Measurements from ENCODE around the gene SMO.

DNA sequence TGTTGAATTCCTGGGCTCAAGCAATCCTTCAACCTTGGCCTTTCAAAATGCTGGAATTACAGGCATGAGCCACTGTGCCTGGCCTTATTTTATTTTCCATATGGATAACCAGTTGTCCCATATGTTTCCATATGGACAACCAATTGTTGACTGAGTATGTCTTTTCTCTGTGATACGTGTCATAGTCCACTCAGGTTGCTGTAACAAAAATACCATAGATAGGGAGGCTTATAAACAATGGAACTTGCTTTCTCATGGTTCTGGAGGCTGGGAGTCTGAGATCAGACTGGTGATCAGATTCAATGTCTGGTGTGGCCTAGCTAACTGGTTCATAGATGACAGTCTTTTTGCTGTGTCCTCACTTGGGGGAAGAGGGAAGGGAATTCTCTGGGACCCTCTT lies 55.8 kb downstream of the SMO start:
- TF ChIP-seq, protein P1, sequence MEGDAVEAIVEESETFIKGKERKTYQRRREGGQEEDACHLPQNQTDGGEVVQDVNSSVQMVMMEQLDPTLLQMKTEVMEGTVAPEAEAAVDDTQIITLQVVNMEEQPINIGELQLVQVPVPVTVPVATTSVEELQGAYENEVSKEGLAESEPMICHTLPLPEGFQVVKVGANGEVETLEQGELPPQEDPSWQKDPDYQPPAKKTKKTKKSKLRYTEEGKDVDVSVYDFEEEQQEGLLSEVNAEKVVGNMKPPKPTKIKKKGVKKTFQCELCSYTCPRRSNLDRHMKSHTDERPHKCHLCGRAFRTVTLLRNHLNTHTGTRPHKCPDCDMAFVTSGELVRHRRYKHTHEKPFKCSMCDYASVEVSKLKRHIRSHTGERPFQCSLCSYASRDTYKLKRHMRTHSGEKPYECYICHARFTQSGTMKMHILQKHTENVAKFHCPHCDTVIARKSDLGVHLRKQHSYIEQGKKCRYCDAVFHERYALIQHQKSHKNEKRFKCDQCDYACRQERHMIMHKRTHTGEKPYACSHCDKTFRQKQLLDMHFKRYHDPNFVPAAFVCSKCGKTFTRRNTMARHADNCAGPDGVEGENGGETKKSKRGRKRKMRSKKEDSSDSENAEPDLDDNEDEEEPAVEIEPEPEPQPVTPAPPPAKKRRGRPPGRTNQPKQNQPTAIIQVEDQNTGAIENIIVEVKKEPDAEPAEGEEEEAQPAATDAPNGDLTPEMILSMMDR (IDR thresholded peaks at IDR 0.05; ENCODE audit: extremely low read depth in 1 of 2, insufficient read depth in 1 of 2, low read depth in 1 of 2, low read length in 2 of 2), result no peak
- TF ChIP-seq POLR2A (IDR thresholded peaks at IDR 0.05; ENCODE audit: low read depth, low read length) (no peak), POLR2AphosphoS5 (IDR thresholded peaks at IDR 0.05; ENCODE audit: insufficient read depth, low read depth, low read length) (no peak)

All from endothelial cell of umbilical vein (primary cell).